Measurements from ENCODE around the gene C1orf174.
"Not testable (repeated sequence)": the region's sequence is repeated elsewhere in the genome, so short reads cannot be mapped to it uniquely, and the experiment has no call there.

Gene C1orf174

DNA sequence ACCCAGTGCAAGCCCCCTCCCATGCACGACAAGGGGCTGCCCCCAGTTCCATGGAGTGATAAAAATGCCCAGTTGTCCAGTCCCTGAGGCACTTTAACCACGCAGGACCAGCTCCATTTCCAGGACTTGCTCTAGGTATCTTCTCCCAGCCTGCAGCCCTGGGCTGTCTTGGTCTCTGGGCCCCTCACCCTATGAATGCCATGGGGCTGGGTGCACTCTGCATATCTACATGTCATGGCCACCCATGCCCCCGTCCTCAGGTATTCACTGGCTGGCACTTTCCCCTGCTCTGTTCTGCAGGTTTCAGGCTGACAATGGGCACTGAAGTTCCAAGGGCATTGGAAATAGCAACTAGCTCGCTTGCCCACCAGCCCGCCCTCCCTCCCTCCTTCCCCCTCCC is 19.6 kb upstream of the C1orf174 start:
- no peak for DNase-seq
- TF ChIP-seq, protein P1, sequence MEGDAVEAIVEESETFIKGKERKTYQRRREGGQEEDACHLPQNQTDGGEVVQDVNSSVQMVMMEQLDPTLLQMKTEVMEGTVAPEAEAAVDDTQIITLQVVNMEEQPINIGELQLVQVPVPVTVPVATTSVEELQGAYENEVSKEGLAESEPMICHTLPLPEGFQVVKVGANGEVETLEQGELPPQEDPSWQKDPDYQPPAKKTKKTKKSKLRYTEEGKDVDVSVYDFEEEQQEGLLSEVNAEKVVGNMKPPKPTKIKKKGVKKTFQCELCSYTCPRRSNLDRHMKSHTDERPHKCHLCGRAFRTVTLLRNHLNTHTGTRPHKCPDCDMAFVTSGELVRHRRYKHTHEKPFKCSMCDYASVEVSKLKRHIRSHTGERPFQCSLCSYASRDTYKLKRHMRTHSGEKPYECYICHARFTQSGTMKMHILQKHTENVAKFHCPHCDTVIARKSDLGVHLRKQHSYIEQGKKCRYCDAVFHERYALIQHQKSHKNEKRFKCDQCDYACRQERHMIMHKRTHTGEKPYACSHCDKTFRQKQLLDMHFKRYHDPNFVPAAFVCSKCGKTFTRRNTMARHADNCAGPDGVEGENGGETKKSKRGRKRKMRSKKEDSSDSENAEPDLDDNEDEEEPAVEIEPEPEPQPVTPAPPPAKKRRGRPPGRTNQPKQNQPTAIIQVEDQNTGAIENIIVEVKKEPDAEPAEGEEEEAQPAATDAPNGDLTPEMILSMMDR (IDR thresholded peaks at IDR 0.05) = no peak
- no peak overlapping the region for H3K27ac ChIP-seq

DNA sequence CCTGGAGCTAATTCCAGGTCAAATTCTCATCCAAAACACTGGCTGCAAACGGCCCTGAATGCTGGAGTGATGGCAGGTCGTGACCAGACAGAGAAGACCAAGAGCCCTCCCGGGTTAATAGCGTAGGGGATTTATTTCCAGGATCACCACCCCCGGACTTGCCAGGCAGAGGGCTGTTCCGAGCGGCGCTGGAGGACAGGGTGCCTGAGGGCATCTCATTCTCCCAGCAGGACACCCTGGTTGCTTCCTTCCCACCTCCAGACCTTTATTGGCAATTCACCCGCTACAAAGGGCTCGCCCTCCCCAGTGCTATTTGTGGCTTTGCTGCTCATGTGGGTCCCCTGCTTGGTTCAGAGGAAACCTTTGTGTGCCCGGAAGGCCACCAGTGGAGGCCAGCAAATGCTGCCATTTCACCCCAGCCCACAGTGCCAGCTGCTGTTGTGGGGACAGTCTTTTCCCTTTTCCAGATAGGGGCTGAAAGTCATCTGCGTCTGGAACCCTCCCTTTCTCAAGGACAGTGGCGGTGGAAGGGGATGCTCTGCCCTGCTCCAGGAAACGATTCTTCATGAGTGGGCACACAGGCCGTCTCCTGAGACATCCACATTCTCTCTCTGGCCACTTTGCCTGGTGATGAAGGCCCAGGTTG is 19.0 kb upstream of the C1orf174 start:
- intact Hi-C loops (cut with DNase I; ENCODE audit: low total_unique reads) = no loop called here
- TF ChIP-seq, protein P1 (IDR thresholded peaks at IDR 0.05) = no peak
- Histone ChIP-seq H3K4me1 (no peaks in the 10 kb centered on the region), H3K4me3 (no peak overlapping the region), H3K9me3 (no peaks in the 10 kb centered on the region), H3K27me3 (peaks cover 0 to 57% of the 10 kb centered on the region in 2 donors), H3K36me3 (no peaks in the 10 kb centered on the region), H3K27ac (no peak overlapping the region)
- DNase-seq = no peak

More for the DNA sequence above, 19.6 kb upstream of the C1orf174 start:
- H3K27me3 ChIP-seq = peaks cover 0 to 60% of the 10 kb centered on the region in 2 donors
- intact Hi-C loops (cut with DNase I; ENCODE audit: low total_unique reads) = no loop called here
- H3K36me3 ChIP-seq = no peaks in the 10 kb centered on the region
- H3K4me3 ChIP-seq = no peak overlapping the region
- no peaks in the 10 kb centered on the region for H3K4me1 ChIP-seq
- H3K9me3 ChIP-seq = no peaks in the 10 kb centered on the region

DNA sequence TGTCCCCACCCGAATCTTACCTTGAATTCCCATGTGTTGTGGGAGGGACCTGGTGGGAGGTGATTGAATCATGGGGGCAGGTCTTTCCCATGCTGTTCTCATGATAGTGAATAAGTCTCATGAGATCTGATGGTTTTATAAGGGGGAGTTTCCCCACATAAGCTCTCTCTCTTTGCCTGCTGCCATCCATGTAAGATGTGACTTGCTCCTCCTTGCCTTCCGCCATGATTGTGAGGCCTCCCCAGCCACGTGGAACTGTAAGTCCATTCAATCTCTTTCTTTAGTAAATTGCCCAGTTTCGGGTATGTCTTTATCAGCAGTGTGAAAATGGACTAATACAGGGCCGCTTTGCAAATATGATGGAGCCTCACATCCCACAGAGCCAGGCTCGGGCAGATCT is 18.3 kb upstream of the C1orf174 start:
- H3K27me3 ChIP-seq = peaks cover 0 to 49% of the 10 kb centered on the region in 2 donors
- DNase-seq; H3K4me1 ChIP-seq; H3K9me3 ChIP-seq; intact Hi-C loops (cut with DNase I; ENCODE audit: low total_unique reads); H3K4me3 ChIP-seq; H3K36me3 ChIP-seq; H3K27ac ChIP-seq: not testable (repeated sequence)

DNA sequence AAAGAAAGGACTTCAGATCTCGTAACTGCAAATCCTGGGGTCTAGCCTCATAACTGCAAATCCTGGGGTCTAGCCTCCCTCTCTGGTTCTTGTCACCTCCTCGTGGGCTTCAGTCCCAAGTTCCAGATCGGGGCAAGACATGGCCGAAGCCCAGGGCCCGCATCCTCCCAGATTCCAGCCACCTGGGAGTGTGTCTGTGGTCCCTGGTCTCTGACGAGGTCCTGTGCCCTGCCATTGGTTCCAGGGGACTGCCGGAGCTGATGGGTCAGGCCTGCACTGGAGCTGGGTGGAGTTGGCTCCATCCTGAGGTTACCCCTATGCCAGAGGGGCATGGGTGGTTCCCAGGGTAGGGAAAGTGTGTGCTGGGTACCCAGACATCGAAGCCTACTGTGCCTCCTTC is 17.7 kb upstream of the C1orf174 start:
- Histone ChIP-seq H3K4me3 (no peak overlapping the region), H3K27ac (no peak overlapping the region), H3K9me3 (no peaks in the 10 kb centered on the region), H3K4me1 (no peaks in the 10 kb centered on the region), H3K36me3 (no peaks in the 10 kb centered on the region), H3K27me3 (peaks cover 0 to 48% of the 10 kb centered on the region in 2 donors)
- TF ChIP-seq, protein P1 (IDR thresholded peaks at IDR 0.05) = no peak
- intact Hi-C loops (cut with DNase I; ENCODE audit: low total_unique reads) = no loop called here
- DNase-seq = no peak

DNA sequence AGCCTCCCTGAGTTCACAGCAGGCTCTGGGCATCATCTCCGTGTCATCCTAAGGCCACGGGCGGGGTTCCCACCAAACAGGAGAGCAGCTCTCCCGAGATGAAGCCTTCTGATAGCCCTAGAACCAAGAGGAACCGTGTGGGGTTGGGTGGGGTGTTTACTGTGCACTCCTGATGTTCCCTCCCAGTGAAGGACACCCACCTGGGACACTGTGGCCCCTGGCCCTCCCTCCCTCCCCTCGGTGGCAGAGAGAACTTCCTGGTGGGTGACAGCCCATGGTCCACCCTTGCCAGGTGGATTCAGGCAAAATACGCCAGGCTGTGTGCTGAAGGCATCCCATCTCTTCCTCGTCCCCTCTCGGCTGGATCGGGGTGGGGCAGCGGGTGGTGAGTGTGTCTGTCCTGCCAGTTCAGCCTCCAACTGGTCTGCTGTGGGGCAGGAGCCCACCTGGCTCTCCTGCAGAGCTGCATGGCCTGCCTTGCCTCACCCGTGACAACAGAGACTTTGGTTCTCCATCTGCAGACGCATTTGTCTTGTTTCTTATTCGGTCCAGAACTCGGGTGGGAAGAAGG is 15.6 kb upstream of the C1orf174 start:
- H3K4me1 ChIP-seq = peaks cover 0 to 6% (median 2%) of the 10 kb centered on the region in 4 donors
- H3K27ac ChIP-seq = no peak overlapping the region
- no peaks in the 10 kb centered on the region for H3K36me3 ChIP-seq
- DNase-seq = peak in 1 of 2 donors; percentile 61
- H3K4me3 ChIP-seq = no peak overlapping the region
- intact Hi-C loops (cut with DNase I; ENCODE audit: low total_unique reads) = no loop called here
- no peaks in the 10 kb centered on the region for H3K9me3 ChIP-seq
- peaks cover 0 to 67% of the 10 kb centered on the region in 2 donors for H3K27me3 ChIP-seq
- TF ChIP-seq, protein P1 (IDR thresholded peaks at IDR 0.05) = no peak

DNA sequence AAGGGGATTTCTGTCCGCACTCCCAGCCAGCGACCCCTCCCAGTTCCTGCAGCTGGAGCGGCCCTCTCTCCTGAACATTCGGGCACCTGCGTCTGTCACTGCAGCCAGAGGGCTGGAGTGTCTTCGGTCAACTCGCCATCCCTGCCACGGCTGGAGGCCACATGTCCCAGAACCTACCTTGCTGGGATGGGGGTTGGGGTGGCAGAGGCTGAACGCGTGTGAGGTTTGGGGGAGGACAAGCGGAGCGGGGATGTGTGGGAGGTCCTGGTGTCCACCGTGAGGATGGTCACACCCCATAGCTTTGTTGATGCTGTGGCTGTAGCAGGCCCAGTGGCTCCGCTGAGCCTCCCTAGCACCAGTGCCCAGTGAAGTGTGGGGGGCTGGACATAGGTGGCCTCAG is 14.8 kb upstream of the C1orf174 start:
- no peaks in the 10 kb centered on the region for H3K9me3 ChIP-seq
- H3K4me1 ChIP-seq = peaks cover 0 to 6% (median 2%) of the 10 kb centered on the region in 4 donors
- no peak overlapping the region for H3K4me3 ChIP-seq
- no peaks in the 10 kb centered on the region for H3K36me3 ChIP-seq
- peaks cover 0 to 74% of the 10 kb centered on the region in 2 donors for H3K27me3 ChIP-seq
- H3K27ac ChIP-seq = no peak overlapping the region
- TF ChIP-seq, protein P1 (IDR thresholded peaks at IDR 0.05) = no peak
- peak in 1 of 2 donors; percentile 52 for DNase-seq
- intact Hi-C loops (cut with DNase I; ENCODE audit: low total_unique reads) = no loop called here

Measured in tibial artery (tissue), 4 donors.